ENCODE measurements around the gene YBX2. TPM values are rescaled to one million over a fixed set of nuclear protein-coding genes. Genes with fewer than 3 reads are reported as not detected.

Gene YBX2
- polyA plus RNA-seq, 1 experiment, result 0.02 TPM

GRCh38 chr17:7279448-7279847 lies 15.0 kb downstream of the YBX2 start:
- Histone ChIP-seq H3K27me3 (ENCODE audit: control insufficient read depth, insufficient read depth, low read length) (peaks cover 24% of the 10 kb centered on the region), H3K9me3 (ENCODE audit: control insufficient read depth, insufficient read depth, low read length) (no peaks in the 10 kb centered on the region; the same call in 1 of the 2 replicates), H3K27ac (ENCODE audit: low read depth, low read length) (no peak overlapping the region), H3K4me3 (ENCODE audit: low read depth, low read length) (no peak overlapping the region)
- POLR2A ChIA-PET, result no interaction called here
- TF ChIP-seq, protein P1, sequence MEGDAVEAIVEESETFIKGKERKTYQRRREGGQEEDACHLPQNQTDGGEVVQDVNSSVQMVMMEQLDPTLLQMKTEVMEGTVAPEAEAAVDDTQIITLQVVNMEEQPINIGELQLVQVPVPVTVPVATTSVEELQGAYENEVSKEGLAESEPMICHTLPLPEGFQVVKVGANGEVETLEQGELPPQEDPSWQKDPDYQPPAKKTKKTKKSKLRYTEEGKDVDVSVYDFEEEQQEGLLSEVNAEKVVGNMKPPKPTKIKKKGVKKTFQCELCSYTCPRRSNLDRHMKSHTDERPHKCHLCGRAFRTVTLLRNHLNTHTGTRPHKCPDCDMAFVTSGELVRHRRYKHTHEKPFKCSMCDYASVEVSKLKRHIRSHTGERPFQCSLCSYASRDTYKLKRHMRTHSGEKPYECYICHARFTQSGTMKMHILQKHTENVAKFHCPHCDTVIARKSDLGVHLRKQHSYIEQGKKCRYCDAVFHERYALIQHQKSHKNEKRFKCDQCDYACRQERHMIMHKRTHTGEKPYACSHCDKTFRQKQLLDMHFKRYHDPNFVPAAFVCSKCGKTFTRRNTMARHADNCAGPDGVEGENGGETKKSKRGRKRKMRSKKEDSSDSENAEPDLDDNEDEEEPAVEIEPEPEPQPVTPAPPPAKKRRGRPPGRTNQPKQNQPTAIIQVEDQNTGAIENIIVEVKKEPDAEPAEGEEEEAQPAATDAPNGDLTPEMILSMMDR (IDR thresholded peaks at IDR 0.05; ENCODE audit: low read depth, low read length), result no peak
- CTCF ChIA-PET, result interaction anchor here (1.2 to 5.0 kb wide), 3 partner anchors 13 to 66 kb away, joined by 3 to 65 read pairs (median 4); no protein-coding TSS in a partner anchor
- no peak for DNase-seq (ENCODE audit: low read depth, low spot score)

DNA sequence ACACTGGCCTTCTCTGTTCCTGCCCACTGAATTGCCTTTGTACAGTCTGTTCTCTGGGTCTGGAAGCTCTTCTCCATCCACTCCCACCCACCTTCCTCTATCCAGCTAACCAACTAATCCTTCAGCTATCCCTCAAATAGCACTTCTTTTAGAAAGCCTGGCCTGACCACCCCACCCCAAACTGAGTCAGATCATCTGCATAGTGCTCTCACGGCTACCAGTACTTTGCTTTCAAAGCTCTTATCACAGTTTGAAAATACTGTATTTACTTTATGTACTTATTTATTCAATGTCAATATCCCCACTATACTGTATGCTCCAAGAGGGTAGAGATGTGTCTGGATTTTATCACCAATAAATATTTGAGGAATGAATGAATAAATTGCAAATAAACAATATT lies 27.7 kb downstream of the YBX2 start:
- ChIA-PET CTCF (interaction anchor here (1.1 to 1.2 kb wide), 3 partner anchors 12 to 30 kb away, joined by 4 to 7 read pairs (median 4); no protein-coding TSS in a partner anchor), POLR2A (interaction anchor here (1.5 kb wide), 1 partner anchor 24 kb away, joined by 5 read pairs; no protein-coding TSS in a partner anchor)
- H3K27ac ChIP-seq (ENCODE audit: low read depth, low read length), result no peak overlapping the region
- H3K4me3 ChIP-seq (ENCODE audit: low read depth, low read length), result no peak overlapping the region
- TF ChIP-seq, protein P1 (IDR thresholded peaks at IDR 0.05; ENCODE audit: low read depth, low read length), result no peak
- no peaks in the 10 kb centered on the region; the same call in 1 of the 2 replicates for H3K9me3 ChIP-seq (ENCODE audit: control insufficient read depth, insufficient read depth, low read length)
- no peak for DNase-seq (ENCODE audit: low read depth, low spot score)
- peaks cover 8% of the 10 kb centered on the region for H3K27me3 ChIP-seq (ENCODE audit: control insufficient read depth, insufficient read depth, low read length)

GRCh38 chr17:7263801-7264078 lies 30.7 kb downstream of the YBX2 start:
- TF ChIP-seq, protein P1 (IDR thresholded peaks at IDR 0.05; ENCODE audit: low read depth, low read length), result no peak
- POLR2A ChIA-PET, result interaction anchor here (1.1 kb wide), 1 partner anchor 42 kb away, joined by 10 read pairs; no protein-coding TSS in a partner anchor

GRCh38 chr17:7262935-7263800 lies 31.3 kb downstream of the YBX2 start:
- no peak overlapping the region for H3K27ac ChIP-seq (ENCODE audit: low read depth, low read length)
- CTCF ChIA-PET, result no interaction called here
- TF ChIP-seq, protein P1 (IDR thresholded peaks at IDR 0.05; ENCODE audit: low read depth, low read length), result no peak
- peaks cover 8% of the 10 kb centered on the region for H3K27me3 ChIP-seq (ENCODE audit: control insufficient read depth, insufficient read depth, low read length)
- DNase-seq (ENCODE audit: low read depth, low spot score), result no peak
- no peak overlapping the region for H3K4me3 ChIP-seq (ENCODE audit: low read depth, low read length)
- POLR2A ChIA-PET, result no interaction called here
- no peaks in the 10 kb centered on the region; the same call in 1 of the 2 replicates for H3K9me3 ChIP-seq (ENCODE audit: control insufficient read depth, insufficient read depth, low read length)

More at GRCh38 chr17:7263801-7264078, 30.7 kb downstream of the YBX2 start:
- H3K4me3 ChIP-seq (ENCODE audit: low read depth, low read length), result no peak overlapping the region
- CTCF ChIA-PET, result no interaction called here
- H3K27ac ChIP-seq (ENCODE audit: low read depth, low read length), result no peak overlapping the region
- peaks cover 8% of the 10 kb centered on the region for H3K27me3 ChIP-seq (ENCODE audit: control insufficient read depth, insufficient read depth, low read length)
- no peak for DNase-seq (ENCODE audit: low read depth, low spot score)
- H3K9me3 ChIP-seq (ENCODE audit: control insufficient read depth, insufficient read depth, low read length), result no peaks in the 10 kb centered on the region; the same call in 1 of the 2 replicates
